Ovary (tissue), 3 donors: Measurements from ENCODE around the gene EOLA2.

ENCODE experiments used
- CTCF ChIP-seq, 3 donors: fragments of 450-650 bp in 2 of 3; fragments of 200-600 bp in 1 of 3; IDR thresholded peaks; one replicate each; pipeline versions ENCODE4 v1.5.1 to v1.8.0; 2016 to 2022; ENCODE audit warnings: antibody characterized with exemption in 3 of 3, mild to moderate bottlenecking in 1 of 3
- EP300 ChIP-seq: sonication (generic); formaldehyde crosslinking; IDR thresholded peaks from one replicate; pipeline ENCODE4 v1.6.1; 2017; ENCODE audit warnings: antibody characterized with exemption
- POLR2A ChIP-seq: fragments of 450-650 bp; IDR thresholded peaks from one replicate; pipeline ENCODE4 v1.6.1; 2017; ENCODE audit warnings: antibody characterized with exemption, mild to moderate bottlenecking, moderate library complexity
- donor health status: DM: no; HTN: no; CAD: no.

- TF ChIP-seq CTCF (IDR thresholded peaks at IDR 0.05) (no peak), POLR2A (no peak), EP300 (no peak)
Measured at GRCh38 chrX:149961572-149961971, 23.3 kb upstream of the EOLA2 start.
